GM21576 (cell line): ENCODE results near the gene CCDC154.
"Not testable (repeated sequence)": the region's sequence is repeated elsewhere in the genome, so short reads cannot be mapped to it uniquely, and the experiment has no call there.

Experiments
- ATAC-seq: cut with Tn5 transposase; IDR thresholded peaks from one replicate; pipeline ENCODE4 v1.9.1; 2021; ENCODE audit warnings: mild to moderate bottlenecking, moderate library complexity; ENCODE audit not compliant: unreplicated experiment

CCDC154 gene

GRCh38 chr16:1474082-1474795 is 29.9 kb upstream of the CCDC154 start:
- peak; percentile 5 for ATAC-seq

GRCh38 chr16:1472974-1473373 is 28.6 kb upstream of the CCDC154 start:
- no peak for ATAC-seq

GRCh38 chr16:1471569-1472194 is 27.3 kb upstream of the CCDC154 start:
- ATAC-seq, result no peak

- no peak for ATAC-seq
Observed at GRCh38 chr16:1470481-1471251, 26.3 kb upstream of the CCDC154 start.

GRCh38 chr16:1469693-1470201 is 25.4 kb upstream of the CCDC154 start:
- ATAC-seq, result no peak

GRCh38 chr16:1469141-1469540 is 24.8 kb upstream of the CCDC154 start:
- ATAC-seq, result not testable (repeated sequence)

GRCh38 chr16:1468426-1468810 is 24.1 kb upstream of the CCDC154 start:
- no peak for ATAC-seq

GRCh38 chr16:1466968-1467521 is 22.7 kb upstream of the CCDC154 start:
- no peak for ATAC-seq

GRCh38 chr16:1466054-1466453 is 21.7 kb upstream of the CCDC154 start:
- ATAC-seq, result no peak

- ATAC-seq, result no peak
Observed at GRCh38 chr16:1465567-1465915, 21.2 kb upstream of the CCDC154 start.

- no peak for ATAC-seq
Observed at GRCh38 chr16:1464894-1465566, 20.7 kb upstream of the CCDC154 start.

GRCh38 chr16:1464196-1464893 is 20.0 kb upstream of the CCDC154 start:
- ATAC-seq, result no peak

- no peak for ATAC-seq
Observed at GRCh38 chr16:1461146-1461545, 16.8 kb upstream of the CCDC154 start.

- ATAC-seq, result no peak
Observed at GRCh38 chr16:1460602-1461138, 16.3 kb upstream of the CCDC154 start.

- ATAC-seq, result no peak
Observed at GRCh38 chr16:1459967-1460366, 15.6 kb upstream of the CCDC154 start.

GRCh38 chr16:1458977-1459341 is 14.6 kb upstream of the CCDC154 start:
- ATAC-seq, result no peak

- no peak for ATAC-seq
Observed at GRCh38 chr16:1458336-1458976, 14.1 kb upstream of the CCDC154 start.

GRCh38 chr16:1457489-1458245 is 13.3 kb upstream of the CCDC154 start:
- ATAC-seq, result no peak

GRCh38 chr16:1456951-1457350 is 12.6 kb upstream of the CCDC154 start:
- ATAC-seq, result no peak
